ENCODE measurements around the gene COX8A.

COX8A gene

GRCh38 chr11:63974259-63975143, at the start of gene COX8A:
TSS of gene COX8A (plus strand) at chr11:63974620. CDS start at chr11:63974681, 61 bp downstream.
- H3K79me2 ChIP-seq (ENCODE audit: control insufficient read depth, insufficient read depth, low read length, unreplicated experiment): peaks cover 43% of the 10 kb centered on the region
- no peaks in the 10 kb centered on the region for H3K27me3 ChIP-seq (ENCODE audit: insufficient read depth, low read length)
- peak within 1 kb of the TSS; percentile 99 for H3K4me3 ChIP-seq (ENCODE audit: low read depth, low read length)
- H3K4me1 ChIP-seq (ENCODE audit: control insufficient read depth, insufficient read depth, low read length, unreplicated experiment): peaks cover 11% of the 10 kb centered on the region
- H3K36me3 ChIP-seq (ENCODE audit: insufficient read depth, low read length): no peaks in the 10 kb centered on the region
- peak within 1 kb of the TSS; percentile 88 for H3K27ac ChIP-seq (ENCODE audit: low read depth, low read length)
- H2AFZ ChIP-seq (ENCODE audit: low read length, unreplicated experiment): peak within 1 kb of the TSS; percentile 90

GRCh38 chr11:63929616-63930015, 44.8 kb upstream of the COX8A start:
- Histone ChIP-seq H3K4me3 (ENCODE audit: low read depth, low read length) (no peak overlapping the region), H3K79me2 (ENCODE audit: control insufficient read depth, insufficient read depth, low read length, unreplicated experiment) (no peaks in the 10 kb centered on the region), H3K27me3 (ENCODE audit: insufficient read depth, low read length) (no peaks in the 10 kb centered on the region), H3K27ac (ENCODE audit: low read depth, low read length) (no peak overlapping the region), H3K36me3 (ENCODE audit: insufficient read depth, low read length) (no peaks in the 10 kb centered on the region), H2AFZ (ENCODE audit: low read length, unreplicated experiment) (no peak overlapping the region), H3K4me1 (ENCODE audit: control insufficient read depth, insufficient read depth, low read length, unreplicated experiment) (no peaks in the 10 kb centered on the region)

GRCh38 chr11:63931045-63931444, 43.4 kb upstream of the COX8A start:
- Histone ChIP-seq H2AFZ (ENCODE audit: low read length, unreplicated experiment) (no peak overlapping the region), H3K36me3 (ENCODE audit: insufficient read depth, low read length) (no peaks in the 10 kb centered on the region), H3K79me2 (ENCODE audit: control insufficient read depth, insufficient read depth, low read length, unreplicated experiment) (no peaks in the 10 kb centered on the region), H3K27ac (ENCODE audit: low read depth, low read length) (no peak overlapping the region), H3K27me3 (ENCODE audit: insufficient read depth, low read length) (no peaks in the 10 kb centered on the region), H3K4me1 (ENCODE audit: control insufficient read depth, insufficient read depth, low read length, unreplicated experiment) (no peaks in the 10 kb centered on the region), H3K4me3 (ENCODE audit: low read depth, low read length) (no peak overlapping the region)

GRCh38 chr11:63931876-63932275, 42.5 kb upstream of the COX8A start:
- Histone ChIP-seq H3K27me3 (ENCODE audit: insufficient read depth, low read length) (no peaks in the 10 kb centered on the region), H3K4me1 (ENCODE audit: control insufficient read depth, insufficient read depth, low read length, unreplicated experiment) (no peaks in the 10 kb centered on the region), H3K36me3 (ENCODE audit: insufficient read depth, low read length) (no peaks in the 10 kb centered on the region), H3K27ac (ENCODE audit: low read depth, low read length) (no peak overlapping the region), H3K79me2 (ENCODE audit: control insufficient read depth, insufficient read depth, low read length, unreplicated experiment) (no peaks in the 10 kb centered on the region), H3K4me3 (ENCODE audit: low read depth, low read length) (no peak overlapping the region), H2AFZ (ENCODE audit: low read length, unreplicated experiment) (no peak overlapping the region)

GRCh38 chr11:63933459-63933858, 41.0 kb upstream of the COX8A start:
- H2AFZ ChIP-seq (ENCODE audit: low read length, unreplicated experiment): no peak overlapping the region
- H3K4me3 ChIP-seq (ENCODE audit: low read depth, low read length): no peak overlapping the region
- H3K4me1 ChIP-seq (ENCODE audit: control insufficient read depth, insufficient read depth, low read length, unreplicated experiment): peaks cover 4% of the 10 kb centered on the region
- no peaks in the 10 kb centered on the region for H3K27me3 ChIP-seq (ENCODE audit: insufficient read depth, low read length)
- H3K27ac ChIP-seq (ENCODE audit: low read depth, low read length): no peak overlapping the region
- H3K36me3 ChIP-seq (ENCODE audit: insufficient read depth, low read length): no peaks in the 10 kb centered on the region
- no peaks in the 10 kb centered on the region for H3K79me2 ChIP-seq (ENCODE audit: control insufficient read depth, insufficient read depth, low read length, unreplicated experiment)

- peak overlapping the region; percentile 40 for H3K27ac ChIP-seq (ENCODE audit: low read depth, low read length)
- peaks cover 37% of the 10 kb centered on the region for H3K79me2 ChIP-seq (ENCODE audit: control insufficient read depth, insufficient read depth, low read length, unreplicated experiment)
- H3K36me3 ChIP-seq (ENCODE audit: insufficient read depth, low read length): no peaks in the 10 kb centered on the region
- peak overlapping the region; percentile 75 for H3K4me3 ChIP-seq (ENCODE audit: low read depth, low read length)
- H3K4me1 ChIP-seq (ENCODE audit: control insufficient read depth, insufficient read depth, low read length, unreplicated experiment): peaks cover 7% of the 10 kb centered on the region
- peak overlapping the region; percentile 96 for H2AFZ ChIP-seq (ENCODE audit: low read length, unreplicated experiment)
- H3K27me3 ChIP-seq (ENCODE audit: insufficient read depth, low read length): no peaks in the 10 kb centered on the region
Observed at GRCh38 chr11:63937713-63938478, 36.5 kb upstream of the COX8A start.

- Histone ChIP-seq H2AFZ (ENCODE audit: low read length, unreplicated experiment) (peak within 1 kb of the TSS; percentile 96), H3K4me1 (ENCODE audit: control insufficient read depth, insufficient read depth, low read length, unreplicated experiment) (peaks cover 7% of the 10 kb centered on the region), H3K36me3 (ENCODE audit: insufficient read depth, low read length) (no peaks in the 10 kb centered on the region), H3K27ac (ENCODE audit: low read depth, low read length) (peak within 1 kb of the TSS; percentile 40), H3K27me3 (ENCODE audit: insufficient read depth, low read length) (no peaks in the 10 kb centered on the region), H3K4me3 (ENCODE audit: low read depth, low read length) (peak within 1 kb of the TSS; percentile 99), H3K79me2 (ENCODE audit: control insufficient read depth, insufficient read depth, low read length, unreplicated experiment) (peaks cover 44% of the 10 kb centered on the region)
Observed at GRCh38 chr11:63938479-63939396, 35.7 kb upstream of the COX8A start, which contains the start of gene NAA40. TSS of gene NAA40 (plus strand) at chr11:63939002. CDS start at chr11:63939097, 95 bp downstream.

GRCh38 chr11:63939397-63939891, 35.0 kb upstream of the COX8A start:
- peak overlapping the region; percentile 99 for H3K4me3 ChIP-seq (ENCODE audit: low read depth, low read length)
- H2AFZ ChIP-seq (ENCODE audit: low read length, unreplicated experiment): peak overlapping the region; percentile 82
- H3K79me2 ChIP-seq (ENCODE audit: control insufficient read depth, insufficient read depth, low read length, unreplicated experiment): peaks cover 51% of the 10 kb centered on the region
- H3K27ac ChIP-seq (ENCODE audit: low read depth, low read length): no peak overlapping the region
- no peaks in the 10 kb centered on the region for H3K36me3 ChIP-seq (ENCODE audit: insufficient read depth, low read length)
- H3K4me1 ChIP-seq (ENCODE audit: control insufficient read depth, insufficient read depth, low read length, unreplicated experiment): peaks cover 9% of the 10 kb centered on the region
- H3K27me3 ChIP-seq (ENCODE audit: insufficient read depth, low read length): no peaks in the 10 kb centered on the region

GRCh38 chr11:63940786-63941185, 33.6 kb upstream of the COX8A start:
- Histone ChIP-seq H3K27me3 (ENCODE audit: insufficient read depth, low read length) (no peaks in the 10 kb centered on the region), H3K27ac (ENCODE audit: low read depth, low read length) (no peak overlapping the region), H3K79me2 (ENCODE audit: control insufficient read depth, insufficient read depth, low read length, unreplicated experiment) (peaks cover 55% of the 10 kb centered on the region), H2AFZ (ENCODE audit: low read length, unreplicated experiment) (no peak overlapping the region), H3K36me3 (ENCODE audit: insufficient read depth, low read length) (no peaks in the 10 kb centered on the region), H3K4me1 (ENCODE audit: control insufficient read depth, insufficient read depth, low read length, unreplicated experiment) (peaks cover 20% of the 10 kb centered on the region), H3K4me3 (ENCODE audit: low read depth, low read length) (no peak overlapping the region)

- H3K4me3 ChIP-seq (ENCODE audit: low read depth, low read length): no peak overlapping the region
- peaks cover 20% of the 10 kb centered on the region for H3K4me1 ChIP-seq (ENCODE audit: control insufficient read depth, insufficient read depth, low read length, unreplicated experiment)
- no peaks in the 10 kb centered on the region for H3K36me3 ChIP-seq (ENCODE audit: insufficient read depth, low read length)
- H3K27ac ChIP-seq (ENCODE audit: low read depth, low read length): no peak overlapping the region
- H3K27me3 ChIP-seq (ENCODE audit: insufficient read depth, low read length): no peaks in the 10 kb centered on the region
- peaks cover 55% of the 10 kb centered on the region for H3K79me2 ChIP-seq (ENCODE audit: control insufficient read depth, insufficient read depth, low read length, unreplicated experiment)
- H2AFZ ChIP-seq (ENCODE audit: low read length, unreplicated experiment): no peak overlapping the region
Observed at GRCh38 chr11:63941901-63942300, 32.5 kb upstream of the COX8A start.
